ENCODE measurements around the gene LRMDA.
A peak's percentile ranks its signal among the peaks of the same experiment; 100 is the strongest.

LRMDA gene

DNA sequence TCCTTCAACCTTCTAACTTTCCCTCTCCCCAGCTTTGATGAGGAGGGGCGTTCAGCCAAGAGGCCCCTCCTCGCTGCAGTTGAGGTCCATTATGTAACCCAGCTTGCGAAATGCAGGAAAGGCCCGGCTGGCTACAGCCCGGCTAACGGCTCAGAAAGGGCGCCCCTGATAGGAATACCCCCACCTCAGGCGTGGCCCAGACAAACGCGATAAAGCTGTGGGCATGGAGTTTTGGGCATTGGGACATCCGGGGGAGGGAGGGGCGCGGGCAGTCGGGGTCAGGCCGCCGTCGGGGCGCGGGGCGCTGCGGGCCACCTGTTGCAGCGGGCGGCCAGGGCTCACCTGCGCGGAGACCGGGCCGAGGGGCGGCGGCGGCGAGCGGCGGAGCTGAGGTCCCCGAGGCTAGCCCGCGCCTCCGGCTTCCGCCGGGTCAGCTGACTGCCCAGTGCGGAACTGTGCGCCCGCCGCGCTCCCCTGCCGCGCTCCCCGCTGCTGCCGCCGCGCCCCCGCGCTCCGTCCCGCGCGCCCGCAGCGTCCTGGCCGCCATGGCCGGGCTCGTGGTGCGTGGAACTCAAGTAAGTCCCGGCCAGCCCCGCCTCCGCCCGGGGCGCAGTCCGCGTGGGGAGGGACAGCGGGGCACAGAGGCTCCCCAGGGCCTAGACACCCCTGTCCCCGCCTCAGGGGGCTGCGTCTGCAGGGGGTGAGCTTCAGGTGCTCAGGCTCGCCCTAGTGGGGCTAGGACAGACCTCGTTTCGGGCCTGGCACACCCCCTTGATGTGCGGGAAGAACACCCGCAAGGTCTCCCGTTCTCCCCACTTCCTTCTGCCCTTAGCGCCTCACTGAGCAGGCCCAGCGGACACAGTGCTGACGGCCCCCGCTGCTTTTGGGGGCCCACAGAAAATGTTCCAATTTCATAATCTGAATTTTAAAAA lies at the start of gene LRMDA:
Gene LRMDA (plus strand): TSS at position 445 of the 932 bp plus-strand sequence.
- no peaks in the 10 kb centered on the region for H3K4me1 ChIP-seq
- no peak within 1 kb of the TSS for H3K9ac ChIP-seq
- H3K79me2 ChIP-seq: no peaks in the 10 kb centered on the region
- H2AFZ ChIP-seq: peak within 1 kb of the TSS; percentile 66
- no peaks in the 10 kb centered on the region for H3K36me3 ChIP-seq (ENCODE audit: control insufficient read depth, insufficient read depth, low read length)
- H3K4me2 ChIP-seq (ENCODE audit: low read length): peak within 1 kb of the TSS; percentile 90
- H3K9me3 ChIP-seq (ENCODE audit: control insufficient read depth, low read length): no peaks in the 10 kb centered on the region
- H3K27ac ChIP-seq: no peak within 1 kb of the TSS
- TF ChIP-seq, protein P1, sequence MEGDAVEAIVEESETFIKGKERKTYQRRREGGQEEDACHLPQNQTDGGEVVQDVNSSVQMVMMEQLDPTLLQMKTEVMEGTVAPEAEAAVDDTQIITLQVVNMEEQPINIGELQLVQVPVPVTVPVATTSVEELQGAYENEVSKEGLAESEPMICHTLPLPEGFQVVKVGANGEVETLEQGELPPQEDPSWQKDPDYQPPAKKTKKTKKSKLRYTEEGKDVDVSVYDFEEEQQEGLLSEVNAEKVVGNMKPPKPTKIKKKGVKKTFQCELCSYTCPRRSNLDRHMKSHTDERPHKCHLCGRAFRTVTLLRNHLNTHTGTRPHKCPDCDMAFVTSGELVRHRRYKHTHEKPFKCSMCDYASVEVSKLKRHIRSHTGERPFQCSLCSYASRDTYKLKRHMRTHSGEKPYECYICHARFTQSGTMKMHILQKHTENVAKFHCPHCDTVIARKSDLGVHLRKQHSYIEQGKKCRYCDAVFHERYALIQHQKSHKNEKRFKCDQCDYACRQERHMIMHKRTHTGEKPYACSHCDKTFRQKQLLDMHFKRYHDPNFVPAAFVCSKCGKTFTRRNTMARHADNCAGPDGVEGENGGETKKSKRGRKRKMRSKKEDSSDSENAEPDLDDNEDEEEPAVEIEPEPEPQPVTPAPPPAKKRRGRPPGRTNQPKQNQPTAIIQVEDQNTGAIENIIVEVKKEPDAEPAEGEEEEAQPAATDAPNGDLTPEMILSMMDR (IDR thresholded peaks at IDR 0.05): no peak
- H3K4me3 ChIP-seq (ENCODE audit: low read depth, low read length): peak within 1 kb of the TSS; percentile 68
- H3K27me3 ChIP-seq (ENCODE audit: control insufficient read depth, insufficient read depth, low read length): no peaks in the 10 kb centered on the region

DNA sequence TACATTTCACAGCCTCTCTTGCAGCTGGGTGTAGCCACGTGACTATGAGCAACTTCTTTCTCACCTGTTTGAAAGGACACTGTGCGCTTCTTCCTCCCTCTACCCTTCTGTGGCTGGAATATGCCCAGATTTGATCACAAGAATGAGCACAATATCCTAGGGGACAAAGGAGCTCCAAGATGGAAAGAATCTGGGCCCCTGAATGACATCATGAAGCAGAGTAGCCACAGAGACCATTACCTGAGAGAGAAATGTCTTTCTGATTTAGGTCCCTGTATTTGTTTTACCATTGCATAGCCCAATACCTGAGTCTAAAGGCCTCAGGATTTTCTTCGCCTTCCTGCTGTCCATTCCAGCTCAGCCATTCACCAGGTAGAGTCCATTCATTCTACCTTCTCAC lies 45.3 kb upstream of the LRMDA start:
- no peaks in the 10 kb centered on the region for H3K79me2 ChIP-seq
- no peaks in the 10 kb centered on the region for H3K27me3 ChIP-seq (ENCODE audit: control insufficient read depth, insufficient read depth, low read length)
- H3K27ac ChIP-seq: no peak overlapping the region
- TF ChIP-seq, protein P1 (IDR thresholded peaks at IDR 0.05): no peak
- H3K4me3 ChIP-seq (ENCODE audit: low read depth, low read length): no peak overlapping the region
- no peaks in the 10 kb centered on the region for H3K4me1 ChIP-seq
- no peaks in the 10 kb centered on the region for H3K36me3 ChIP-seq (ENCODE audit: control insufficient read depth, insufficient read depth, low read length)
- H3K9me3 ChIP-seq (ENCODE audit: control insufficient read depth, low read length): no peaks in the 10 kb centered on the region
- H2AFZ ChIP-seq: no peak overlapping the region
- H3K9ac ChIP-seq: no peak overlapping the region
- no peak overlapping the region for H3K4me2 ChIP-seq (ENCODE audit: low read length)

DNA sequence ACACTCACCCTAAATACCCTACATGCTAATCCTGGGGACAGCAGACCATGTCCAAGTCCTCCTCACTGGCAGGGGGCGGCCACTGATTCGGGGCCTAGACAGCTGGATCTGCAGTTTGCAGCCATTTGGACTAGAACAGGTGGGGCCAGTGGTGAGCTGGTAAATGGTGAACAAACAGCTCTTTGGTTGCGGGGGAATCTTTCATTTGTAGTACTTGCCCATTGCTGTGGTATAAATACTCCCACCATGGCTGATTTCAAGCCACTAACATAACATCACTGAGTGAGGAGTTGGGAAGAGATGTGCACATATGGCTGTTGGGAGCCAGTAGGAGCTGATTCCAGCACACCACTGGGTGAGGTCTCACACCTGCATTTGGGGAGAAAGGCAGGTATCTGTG lies 43.3 kb upstream of the LRMDA start:
- Histone ChIP-seq H2AFZ (no peak overlapping the region), H3K9me3 (ENCODE audit: control insufficient read depth, low read length) (no peaks in the 10 kb centered on the region), H3K4me2 (ENCODE audit: low read length) (no peak overlapping the region), H3K9ac (no peak overlapping the region), H3K4me3 (ENCODE audit: low read depth, low read length) (no peak overlapping the region), H3K36me3 (ENCODE audit: control insufficient read depth, insufficient read depth, low read length) (no peaks in the 10 kb centered on the region), H3K4me1 (no peaks in the 10 kb centered on the region), H3K79me2 (no peaks in the 10 kb centered on the region), H3K27me3 (ENCODE audit: control insufficient read depth, insufficient read depth, low read length) (no peaks in the 10 kb centered on the region), H3K27ac (no peak overlapping the region)
- TF ChIP-seq, protein P1 (IDR thresholded peaks at IDR 0.05): no peak

DNA sequence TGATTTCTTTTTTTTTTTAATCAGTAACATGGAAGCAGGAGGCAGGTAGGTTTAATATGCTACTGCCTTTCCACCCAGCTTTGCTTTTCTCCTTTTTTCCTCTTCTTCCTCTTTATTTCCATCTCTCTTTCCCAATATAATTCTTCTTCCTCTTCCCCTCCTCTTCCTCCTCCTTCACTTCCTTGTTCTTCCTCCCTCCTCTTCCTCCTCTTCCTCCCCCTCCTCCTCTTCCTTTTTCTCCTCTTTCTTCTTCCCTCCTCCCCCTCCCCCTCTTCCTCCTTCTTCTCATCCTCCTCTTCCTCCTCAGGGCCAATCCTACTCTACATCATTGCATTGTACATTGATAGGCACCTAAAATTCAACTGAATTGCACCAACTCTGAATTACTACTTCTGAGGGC lies 41.2 kb upstream of the LRMDA start:
- no peaks in the 10 kb centered on the region for H3K4me1 ChIP-seq
- H3K79me2 ChIP-seq: no peaks in the 10 kb centered on the region
- H3K9me3 ChIP-seq (ENCODE audit: control insufficient read depth, low read length): no peaks in the 10 kb centered on the region
- H3K27ac ChIP-seq: no peak overlapping the region
- H2AFZ ChIP-seq: no peak overlapping the region
- H3K36me3 ChIP-seq (ENCODE audit: control insufficient read depth, insufficient read depth, low read length): no peaks in the 10 kb centered on the region
- H3K4me3 ChIP-seq (ENCODE audit: low read depth, low read length): no peak overlapping the region
- H3K4me2 ChIP-seq (ENCODE audit: low read length): no peak overlapping the region
- H3K27me3 ChIP-seq (ENCODE audit: control insufficient read depth, insufficient read depth, low read length): no peaks in the 10 kb centered on the region
- no peak overlapping the region for H3K9ac ChIP-seq
- TF ChIP-seq, protein P1 (IDR thresholded peaks at IDR 0.05): no peak

DNA sequence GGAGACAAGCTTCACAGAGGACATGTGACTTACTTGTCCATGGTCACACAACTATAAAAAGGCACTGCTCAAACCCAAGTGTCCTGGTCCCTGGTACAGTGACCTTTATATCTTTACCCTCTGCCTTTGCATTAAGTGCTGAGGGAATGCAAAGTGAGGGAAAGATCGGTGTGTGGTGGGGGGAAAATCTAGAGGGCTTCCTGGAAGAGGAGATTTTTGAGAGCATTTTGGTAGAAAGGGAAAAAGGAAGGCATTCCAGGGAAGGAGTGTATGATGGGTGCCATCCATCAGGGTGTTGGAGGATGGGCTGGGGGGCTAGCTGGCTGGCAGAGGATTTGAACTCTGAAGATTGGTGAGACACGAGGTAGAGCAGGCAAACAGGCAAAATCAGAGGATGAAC lies 39.2 kb upstream of the LRMDA start:
- H2AFZ ChIP-seq: no peak overlapping the region
- H3K9ac ChIP-seq: no peak overlapping the region
- H3K4me1 ChIP-seq: no peaks in the 10 kb centered on the region
- no peaks in the 10 kb centered on the region for H3K9me3 ChIP-seq (ENCODE audit: control insufficient read depth, low read length)
- no peaks in the 10 kb centered on the region for H3K36me3 ChIP-seq (ENCODE audit: control insufficient read depth, insufficient read depth, low read length)
- H3K27ac ChIP-seq: no peak overlapping the region
- H3K27me3 ChIP-seq (ENCODE audit: control insufficient read depth, insufficient read depth, low read length): no peaks in the 10 kb centered on the region
- H3K4me3 ChIP-seq (ENCODE audit: low read depth, low read length): no peak overlapping the region
- TF ChIP-seq, protein P1 (IDR thresholded peaks at IDR 0.05): no peak
- H3K79me2 ChIP-seq: no peaks in the 10 kb centered on the region
- H3K4me2 ChIP-seq (ENCODE audit: low read length): no peak overlapping the region

All from parathyroid adenoma (tissue), 2 donors.